ENCODE results near the gene VIPR2. TPM values are rescaled to one million over a fixed set of nuclear protein-coding genes. Genes with fewer than 3 reads are reported as not detected.

VIPR2 gene
- total RNA-seq, 4 donors from 2014 or later = 0.33 to 0.56 TPM; not detected in 2

GRCh38 chr7:159042581-159043101 is 102.0 kb downstream of the VIPR2 start:
- Histone ChIP-seq H3K27me3 (no peaks in the 10 kb centered on the region), H3K4me3 (replicated peaks in 1 of 3) (no peak overlapping the region), H3K9me3 (no peaks in the 10 kb centered on the region), H3K36me3 (no peaks in the 10 kb centered on the region), H3K4me1 (no peaks in the 10 kb centered on the region), H3K27ac (no peak overlapping the region)
- DNase-seq = no peak
- intact Hi-C loops (cut with DNase I) = no loop called here
- 77 to 81% methylated on average over 5 of the region's 5 CpGs for WGBS, 2 donors
- TF ChIP-seq CTCF (IDR thresholded peaks at IDR 0.05) = no peak
- no peak for TF ChIP-seq POLR2A (IDR thresholded peaks at IDR 0.05)

- intact Hi-C loops (cut with DNase I) = no loop called here
- no peaks in the 10 kb centered on the region for H3K27me3 ChIP-seq
- 85 to 88% methylated on average over 8 of the region's 8 CpGs for WGBS, 2 donors
- no peaks in the 10 kb centered on the region for H3K36me3 ChIP-seq
- H3K4me1 ChIP-seq = no peaks in the 10 kb centered on the region
- no peaks in the 10 kb centered on the region for H3K9me3 ChIP-seq
- H3K4me3 ChIP-seq (replicated peaks in 1 of 3) = no peak overlapping the region
- H3K27ac ChIP-seq = no peak overlapping the region
- TF ChIP-seq POLR2A (IDR thresholded peaks at IDR 0.05) (no peak), CTCF (IDR thresholded peaks at IDR 0.05) (no peak)
- no peak for DNase-seq
Observed at GRCh38 chr7:159042103-159042502, 102.6 kb downstream of the VIPR2 start.

GRCh38 chr7:159040912-159041711 is 103.6 kb downstream of the VIPR2 start:
- TF ChIP-seq POLR2A (IDR thresholded peaks at IDR 0.05) = no peak
- no peak for TF ChIP-seq CTCF (IDR thresholded peaks at IDR 0.05)
- DNase-seq = no peak
- H3K36me3 ChIP-seq = no peaks in the 10 kb centered on the region
- H3K27me3 ChIP-seq = no peaks in the 10 kb centered on the region
- no peak overlapping the region for H3K27ac ChIP-seq
- no peaks in the 10 kb centered on the region for H3K9me3 ChIP-seq
- intact Hi-C loops (cut with DNase I) = no loop called here
- WGBS, 2 donors = 84 to 91% methylated on average over 12 of the region's 24 CpGs
- H3K4me3 ChIP-seq (replicated peaks in 1 of 3) = no peak overlapping the region
- no peaks in the 10 kb centered on the region for H3K4me1 ChIP-seq

GRCh38 chr7:159040146-159040545 is 104.5 kb downstream of the VIPR2 start:
- no peak for DNase-seq
- Histone ChIP-seq H3K4me1 (no peaks in the 10 kb centered on the region), H3K36me3 (no peaks in the 10 kb centered on the region), H3K9me3 (no peaks in the 10 kb centered on the region), H3K4me3 (replicated peaks in 1 of 3) (no peak overlapping the region), H3K27me3 (no peaks in the 10 kb centered on the region), H3K27ac (no peak overlapping the region)
- TF ChIP-seq CTCF (IDR thresholded peaks at IDR 0.05) (no peak), POLR2A (IDR thresholded peaks at IDR 0.05) (no peak)
- intact Hi-C loops (cut with DNase I) = no loop called here
- WGBS, 2 donors = 83% methylated on average over 6 to 10 of the region's 10 CpGs

GRCh38 chr7:159039716-159040115 is 105.0 kb downstream of the VIPR2 start:
- Histone ChIP-seq H3K4me1 (no peaks in the 10 kb centered on the region), H3K27me3 (no peaks in the 10 kb centered on the region), H3K9me3 (no peaks in the 10 kb centered on the region), H3K27ac (no peak overlapping the region), H3K36me3 (no peaks in the 10 kb centered on the region), H3K4me3 (replicated peaks in 1 of 3) (no peak overlapping the region)
- TF ChIP-seq POLR2A (IDR thresholded peaks at IDR 0.05) (no peak), CTCF (IDR thresholded peaks at IDR 0.05) (no peak)
- intact Hi-C loops (cut with DNase I) = no loop called here
- no peak for DNase-seq
- 90 to 93% methylated on average over 13 to 14 of the region's 14 CpGs for WGBS, 2 donors
